ENCODE results near the gene MT1E.

The MT1E gene

DNA sequence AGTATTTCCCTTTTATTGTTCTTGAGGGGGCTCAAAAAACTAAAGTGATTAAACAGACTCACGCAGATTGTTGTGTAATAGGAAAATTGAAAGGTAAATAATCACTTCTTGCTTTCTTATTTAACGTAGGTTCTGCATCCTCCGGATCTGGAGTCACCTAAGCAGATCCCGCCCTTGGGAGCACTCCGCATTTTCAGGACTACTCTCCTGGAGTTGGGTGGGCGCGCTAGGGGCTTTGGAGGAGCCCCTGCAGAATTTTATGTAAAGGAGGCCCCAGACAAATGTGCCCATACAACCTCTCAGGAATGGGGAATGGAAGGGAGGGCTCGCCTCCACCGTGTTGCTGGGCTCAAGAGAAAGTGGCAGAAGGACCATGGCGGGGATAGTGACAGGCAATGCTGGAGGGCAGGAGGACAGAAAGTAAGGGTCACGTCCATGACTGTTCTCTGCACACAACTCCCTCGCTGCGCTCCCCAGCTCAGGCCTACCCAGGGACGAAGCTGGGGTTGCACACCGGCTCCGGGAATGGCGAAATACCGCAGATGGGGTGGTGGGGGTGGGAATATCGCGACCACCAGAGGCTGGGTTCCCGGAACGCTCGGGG, 8.9 kb upstream of the MT1E start:
- no peaks in the 10 kb centered on the region for H3K4me1 ChIP-seq (ENCODE audit: low read length)
- no peaks in the 10 kb centered on the region for H3K79me2 ChIP-seq (ENCODE audit: low read length)
- TF ChIP-seq EZH2 (optimal IDR thresholded peaks at IDR 0.05; ENCODE audit: low read depth, low read length), result no peak
- TF ChIP-seq, protein P1, sequence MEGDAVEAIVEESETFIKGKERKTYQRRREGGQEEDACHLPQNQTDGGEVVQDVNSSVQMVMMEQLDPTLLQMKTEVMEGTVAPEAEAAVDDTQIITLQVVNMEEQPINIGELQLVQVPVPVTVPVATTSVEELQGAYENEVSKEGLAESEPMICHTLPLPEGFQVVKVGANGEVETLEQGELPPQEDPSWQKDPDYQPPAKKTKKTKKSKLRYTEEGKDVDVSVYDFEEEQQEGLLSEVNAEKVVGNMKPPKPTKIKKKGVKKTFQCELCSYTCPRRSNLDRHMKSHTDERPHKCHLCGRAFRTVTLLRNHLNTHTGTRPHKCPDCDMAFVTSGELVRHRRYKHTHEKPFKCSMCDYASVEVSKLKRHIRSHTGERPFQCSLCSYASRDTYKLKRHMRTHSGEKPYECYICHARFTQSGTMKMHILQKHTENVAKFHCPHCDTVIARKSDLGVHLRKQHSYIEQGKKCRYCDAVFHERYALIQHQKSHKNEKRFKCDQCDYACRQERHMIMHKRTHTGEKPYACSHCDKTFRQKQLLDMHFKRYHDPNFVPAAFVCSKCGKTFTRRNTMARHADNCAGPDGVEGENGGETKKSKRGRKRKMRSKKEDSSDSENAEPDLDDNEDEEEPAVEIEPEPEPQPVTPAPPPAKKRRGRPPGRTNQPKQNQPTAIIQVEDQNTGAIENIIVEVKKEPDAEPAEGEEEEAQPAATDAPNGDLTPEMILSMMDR (IDR thresholded peaks at IDR 0.05; ENCODE audit: low read length), result no peak
- H3K4me2 ChIP-seq (ENCODE audit: low read depth, low read length), result no peak overlapping the region
- DNase-seq, result no peak
- no peaks in the 10 kb centered on the region for H3K36me3 ChIP-seq (replicated peaks; ENCODE audit: insufficient read depth, low read length)
- H4K20me1 ChIP-seq (ENCODE audit: insufficient read depth, low read length), result no peaks in the 10 kb centered on the region
- no peaks in the 10 kb centered on the region for H3K9me2 ChIP-seq (replicated peaks; ENCODE audit: insufficient read depth, low read length)
- no peak overlapping the region for H2AFZ ChIP-seq (ENCODE audit: low read length)
- peaks cover 33% of the 10 kb centered on the region for H3K27me3 ChIP-seq (replicated peaks; ENCODE audit: insufficient read depth, low read length)
- H3K9ac ChIP-seq (ENCODE audit: low read length), result no peak overlapping the region
- H3K27ac ChIP-seq (ENCODE audit: low read length), result no peak overlapping the region
- no peaks in the 10 kb centered on the region for H3F3A ChIP-seq (ENCODE audit: insufficient read depth, low read length)
- no peaks in the 10 kb centered on the region for H3K9me3 ChIP-seq (replicated peaks; ENCODE audit: insufficient read depth, low read length)
- no peak overlapping the region for H3K4me3 ChIP-seq (ENCODE audit: low read length)

- Histone ChIP-seq H2AFZ (ENCODE audit: low read length) (no peak overlapping the region), H3K4me1 (ENCODE audit: low read length) (no peaks in the 10 kb centered on the region), H3K27me3 (replicated peaks; ENCODE audit: insufficient read depth, low read length) (peaks cover 33% of the 10 kb centered on the region), H3K79me2 (ENCODE audit: low read length) (no peaks in the 10 kb centered on the region), H3K36me3 (replicated peaks; ENCODE audit: insufficient read depth, low read length) (no peaks in the 10 kb centered on the region), H3F3A (ENCODE audit: insufficient read depth, low read length) (no peaks in the 10 kb centered on the region), H3K9me3 (replicated peaks; ENCODE audit: insufficient read depth, low read length) (no peaks in the 10 kb centered on the region), H3K9me2 (replicated peaks; ENCODE audit: insufficient read depth, low read length) (no peaks in the 10 kb centered on the region), H4K20me1 (ENCODE audit: insufficient read depth, low read length) (no peaks in the 10 kb centered on the region), H3K4me2 (ENCODE audit: low read depth, low read length) (no peak overlapping the region), H3K27ac (ENCODE audit: low read length) (no peak overlapping the region), H3K4me3 (ENCODE audit: low read length) (no peak overlapping the region), H3K9ac (ENCODE audit: low read length) (no peak overlapping the region)
- no peak for DNase-seq
- TF ChIP-seq EZH2 (optimal IDR thresholded peaks at IDR 0.05; ENCODE audit: low read depth, low read length) (no peak), EZH2phosphoT487 (IDR thresholded peaks at IDR 0.05; ENCODE audit: low read length) (no peak)
- TF ChIP-seq, protein P1 (IDR thresholded peaks at IDR 0.05; ENCODE audit: low read length), result no peak
Observed at GRCh38 chr16:56617212-56618085, 8.1 kb upstream of the MT1E start.

DNA sequence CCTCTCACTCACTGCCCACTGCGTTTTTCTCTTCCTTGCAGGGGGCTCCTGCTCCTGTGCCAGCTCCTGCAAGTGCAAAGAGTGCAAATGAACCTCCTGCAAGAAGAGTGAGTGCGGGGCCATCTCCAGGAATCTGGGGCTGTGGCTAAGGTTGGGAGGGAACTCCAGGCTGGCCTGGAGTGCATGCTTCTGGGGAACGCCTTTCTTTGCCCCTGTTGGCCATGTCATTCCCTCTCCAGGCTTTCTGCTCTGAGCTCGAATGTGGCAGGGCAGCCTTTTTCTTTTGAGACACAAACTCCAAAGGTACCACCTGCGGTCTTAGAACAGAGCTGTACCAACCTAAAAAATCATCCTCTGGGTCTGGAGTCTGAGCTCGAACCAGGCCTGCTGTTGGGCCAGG, 7.4 kb upstream of the MT1E start:
- Histone ChIP-seq H2AFZ (ENCODE audit: low read length) (no peak overlapping the region), H3K4me2 (ENCODE audit: low read depth, low read length) (no peak overlapping the region), H3K9me3 (replicated peaks; ENCODE audit: insufficient read depth, low read length) (no peaks in the 10 kb centered on the region), H3K27me3 (replicated peaks; ENCODE audit: insufficient read depth, low read length) (peaks cover 33% of the 10 kb centered on the region), H3K9ac (ENCODE audit: low read length) (no peak overlapping the region), H3K27ac (ENCODE audit: low read length) (no peak overlapping the region), H3F3A (ENCODE audit: insufficient read depth, low read length) (no peaks in the 10 kb centered on the region), H3K36me3 (replicated peaks; ENCODE audit: insufficient read depth, low read length) (no peaks in the 10 kb centered on the region), H3K4me3 (ENCODE audit: low read length) (no peak overlapping the region), H4K20me1 (ENCODE audit: insufficient read depth, low read length) (no peaks in the 10 kb centered on the region), H3K9me2 (replicated peaks; ENCODE audit: insufficient read depth, low read length) (no peaks in the 10 kb centered on the region), H3K4me1 (ENCODE audit: low read length) (no peaks in the 10 kb centered on the region), H3K79me2 (ENCODE audit: low read length) (no peaks in the 10 kb centered on the region)
- TF ChIP-seq EZH2 (optimal IDR thresholded peaks at IDR 0.05; ENCODE audit: low read depth, low read length) (no peak), EZH2phosphoT487 (IDR thresholded peaks at IDR 0.05; ENCODE audit: low read length) (no peak)
- TF ChIP-seq, protein P1 (IDR thresholded peaks at IDR 0.05; ENCODE audit: low read length), result no peak
- DNase-seq, result no peak
